Stimulated activated CD8-positive, alpha-beta memory T cell treated with anti-CD3 and anti-CD28 coated beads, Interleukin-7, amount 100 ng/mL, for 1 hour (primary cell): ENCODE results near the gene KRTAP9-7.

Source experiments
- DNase-seq, 2 donors: peaks; one replicate each; pipeline ENCODE4 v3.0.0-alpha.2; 2020; ENCODE audit warnings: low read depth in 2 of 2

The KRTAP9-7 gene

GRCh38 chr17:41322094-41322902 is 46.8 kb downstream of the KRTAP9-7 start:
- DNase-seq, result no peak

- DNase-seq, result no peak
Observed at GRCh38 chr17:41322903-41323895, 47.7 kb downstream of the KRTAP9-7 start.

- no peak for DNase-seq
Observed at GRCh38 chr17:41324180-41325075, 48.9 kb downstream of the KRTAP9-7 start.

GRCh38 chr17:41325126-41325525 is 49.6 kb downstream of the KRTAP9-7 start:
- DNase-seq, result no peak

- DNase-seq, result no peak
Observed at GRCh38 chr17:41325611-41326010, 50.1 kb downstream of the KRTAP9-7 start.
